IMR-90 (cell line): ENCODE measurements around the gene RFTN1.

ENCODE experiments used
- BHLHE40 ChIP-seq: fragments of 150-350 bp; IDR thresholded peaks from 2 replicates; pipeline ENCODE4 v1.6.1; 2016; ENCODE audit warnings: mild to moderate bottlenecking, low read depth, low read length
- CEBPB ChIP-seq: IDR thresholded peaks from 2 replicates; pipeline ENCODE4 v1.6.1; 2012; ENCODE audit warnings: low read depth, low read length, improper control_type of control experiment
- CTCF ChIP-seq: conservative IDR thresholded peaks from 2 replicates; pipeline ENCODE4 v1.5.1; 2012; ENCODE audit warnings: mild to moderate bottlenecking, low read depth, low read length, improper control_type of control experiment
- POLR2A ChIP-seq: IDR thresholded peaks from 2 replicates; pipeline ENCODE4 v1.6.1; 2012; ENCODE audit warnings: mild to moderate bottlenecking, low read depth, low read length
- RCOR1 ChIP-seq: IDR thresholded peaks from 2 replicates; pipeline ENCODE4 v1.6.1; 2012; ENCODE audit warnings: mild to moderate bottlenecking, low read length, improper control_type of control experiment; ENCODE audit not compliant: insufficient replicate concordance
- RFX5 ChIP-seq: IDR thresholded peaks from 2 replicates; pipeline ENCODE4 v1.8.0; 2012; ENCODE audit warnings: low read depth, mild to moderate bottlenecking, low read length, moderate library complexity
- SMC3 ChIP-seq: fragments of 150-350 bp; IDR thresholded peaks from 2 replicates; pipeline ENCODE4 v1.6.1; 2016; ENCODE audit warnings: low read depth, mild to moderate bottlenecking, antibody characterized with exemption, low read length, moderate library complexity

- no peak for TF ChIP-seq RFX5
- TF ChIP-seq CTCF: no peak
- no peak for TF ChIP-seq BHLHE40
- TF ChIP-seq RCOR1: no peak
- TF ChIP-seq SMC3: no peak
- no peak for TF ChIP-seq POLR2A
- no peak for TF ChIP-seq CEBPB
Measured at GRCh38 chr3:16423298-16423697, 90.2 kb downstream of the RFTN1 start.
